ENCODE results near the gene HES5.
A peak's percentile ranks its signal among the peaks of the same experiment; 100 is the strongest.

The HES5 gene

GRCh38 chr1:2530513-2531361 is 674 bp upstream of the HES5 start:
- DNase-seq (ENCODE audit: low read depth, low spot score), result no peak
- H3K9ac ChIP-seq (ENCODE audit: insufficient read length, low read depth), result no peak overlapping the region
- peaks cover 75% of the 10 kb centered on the region for H3K27me3 ChIP-seq (ENCODE audit: insufficient read depth, insufficient read length)

GRCh38 chr1:2528966-2529783 is 888 bp downstream of the HES5 start:
- H3K4me1 ChIP-seq (ENCODE audit: insufficient read depth, insufficient read length), result peaks cover 21% of the 10 kb centered on the region
- no peak for DNase-seq (ENCODE audit: low read depth, low spot score)
- no peak overlapping the region for H3K9ac ChIP-seq (ENCODE audit: insufficient read length, low read depth)
- peaks cover 5% of the 10 kb centered on the region for H3K36me3 ChIP-seq (ENCODE audit: insufficient read depth, insufficient read length, low read length)
- H3K4me3 ChIP-seq (ENCODE audit: insufficient read length, low read depth), result no peak overlapping the region
- H3K27me3 ChIP-seq (ENCODE audit: insufficient read depth, insufficient read length), result peaks cover 69% of the 10 kb centered on the region
- H3K9me3 ChIP-seq (ENCODE audit: insufficient read depth, low read length), result no peaks in the 10 kb centered on the region
- no peak for TF ChIP-seq YY1 (IDR thresholded peaks at IDR 0.05; ENCODE audit: insufficient read depth, insufficient read length)
- no peak for TF ChIP-seq SUZ12 (IDR thresholded peaks at IDR 0.05; ENCODE audit: extremely low read depth, insufficient read depth, insufficient read length)
- no peak for TF ChIP-seq ZNF274 (IDR thresholded peaks at IDR 0.05; ENCODE audit: low read depth, low read length)

More at GRCh38 chr1:2530513-2531361, 674 bp upstream of the HES5 start:
- Histone ChIP-seq H3K4me1 (ENCODE audit: insufficient read depth, insufficient read length) (peaks cover 18% of the 10 kb centered on the region), H3K4me3 (ENCODE audit: insufficient read length, low read depth) (no peak overlapping the region), H3K9me3 (ENCODE audit: insufficient read depth, low read length) (no peaks in the 10 kb centered on the region), H3K36me3 (ENCODE audit: insufficient read depth, insufficient read length, low read length) (no peaks in the 10 kb centered on the region)
- TF ChIP-seq SUZ12 (IDR thresholded peaks at IDR 0.05; ENCODE audit: extremely low read depth, insufficient read depth, insufficient read length), result no peak
- no peak for TF ChIP-seq YY1 (IDR thresholded peaks at IDR 0.05; ENCODE audit: insufficient read depth, insufficient read length)
- no peak for TF ChIP-seq ZNF274 (IDR thresholded peaks at IDR 0.05; ENCODE audit: low read depth, low read length)

GRCh38 chr1:2528611-2528965 is 1.5 kb downstream of the HES5 start:
- peaks cover 19% of the 10 kb centered on the region for H3K4me1 ChIP-seq (ENCODE audit: insufficient read depth, insufficient read length)

GRCh38 chr1:2528016-2528415 is 2.0 kb downstream of the HES5 start:
- H3K9ac ChIP-seq (ENCODE audit: insufficient read length, low read depth), result no peak overlapping the region
- peaks cover 19% of the 10 kb centered on the region for H3K4me1 ChIP-seq (ENCODE audit: insufficient read depth, insufficient read length)
- no peak overlapping the region for H3K4me3 ChIP-seq (ENCODE audit: insufficient read length, low read depth)
- TF ChIP-seq SUZ12 (IDR thresholded peaks at IDR 0.05; ENCODE audit: extremely low read depth, insufficient read depth, insufficient read length), result no peak
- TF ChIP-seq ZNF274 (IDR thresholded peaks at IDR 0.05; ENCODE audit: low read depth, low read length), result no peak
- TF ChIP-seq YY1 (IDR thresholded peaks at IDR 0.05; ENCODE audit: insufficient read depth, insufficient read length), result no peak
- H3K36me3 ChIP-seq (ENCODE audit: insufficient read depth, insufficient read length, low read length), result peaks cover 11% of the 10 kb centered on the region
- H3K9me3 ChIP-seq (ENCODE audit: insufficient read depth, low read length), result no peaks in the 10 kb centered on the region
- peaks cover 59% of the 10 kb centered on the region for H3K27me3 ChIP-seq (ENCODE audit: insufficient read depth, insufficient read length)
- DNase-seq (ENCODE audit: low read depth, low spot score), result no peak

More at GRCh38 chr1:2528611-2528965, 1.5 kb downstream of the HES5 start:
- Histone ChIP-seq H3K27me3 (ENCODE audit: insufficient read depth, insufficient read length) (peaks cover 64% of the 10 kb centered on the region), H3K9me3 (ENCODE audit: insufficient read depth, low read length) (no peaks in the 10 kb centered on the region), H3K9ac (ENCODE audit: insufficient read length, low read depth) (no peak overlapping the region), H3K36me3 (ENCODE audit: insufficient read depth, insufficient read length, low read length) (peaks cover 9% of the 10 kb centered on the region), H3K4me3 (ENCODE audit: insufficient read length, low read depth) (no peak overlapping the region)
- no peak for TF ChIP-seq ZNF274 (IDR thresholded peaks at IDR 0.05; ENCODE audit: low read depth, low read length)
- no peak for TF ChIP-seq YY1 (IDR thresholded peaks at IDR 0.05; ENCODE audit: insufficient read depth, insufficient read length)
- TF ChIP-seq SUZ12 (IDR thresholded peaks at IDR 0.05; ENCODE audit: extremely low read depth, insufficient read depth, insufficient read length), result no peak
- DNase-seq (ENCODE audit: low read depth, low spot score), result no peak

DNA sequence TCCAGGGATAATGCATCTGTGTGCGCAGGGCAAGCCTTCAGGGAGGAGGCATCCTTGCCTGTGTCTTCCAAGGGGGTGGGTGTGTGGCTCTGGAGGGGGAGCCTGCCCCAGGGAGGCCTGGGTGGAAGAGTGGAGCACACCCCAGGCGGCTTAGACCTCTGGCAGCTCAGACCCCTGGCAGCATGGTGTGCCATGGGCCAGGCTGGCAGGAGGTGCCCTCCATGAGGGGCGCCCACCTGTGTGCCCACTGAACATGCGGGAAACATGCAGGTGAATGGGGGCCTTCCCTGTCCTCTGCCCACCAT is 2.6 kb downstream of the HES5 start:
- H3K9me3 ChIP-seq (ENCODE audit: insufficient read depth, low read length), result no peaks in the 10 kb centered on the region
- H3K4me3 ChIP-seq (ENCODE audit: insufficient read length, low read depth), result no peak overlapping the region
- no peak overlapping the region for H3K9ac ChIP-seq (ENCODE audit: insufficient read length, low read depth)
- no peak for DNase-seq (ENCODE audit: low read depth, low spot score)
- H3K36me3 ChIP-seq (ENCODE audit: insufficient read depth, insufficient read length, low read length), result peaks cover 13% of the 10 kb centered on the region
- peaks cover 54% of the 10 kb centered on the region for H3K27me3 ChIP-seq (ENCODE audit: insufficient read depth, insufficient read length)
- H3K4me1 ChIP-seq (ENCODE audit: insufficient read depth, insufficient read length), result peaks cover 19% of the 10 kb centered on the region
- TF ChIP-seq YY1 (IDR thresholded peaks at IDR 0.05; ENCODE audit: insufficient read depth, insufficient read length) (no peak), SUZ12 (IDR thresholded peaks at IDR 0.05; ENCODE audit: extremely low read depth, insufficient read depth, insufficient read length) (no peak), ZNF274 (IDR thresholded peaks at IDR 0.05; ENCODE audit: low read depth, low read length) (no peak)

GRCh38 chr1:2526824-2527555 is 3.1 kb downstream of the HES5 start:
- Histone ChIP-seq H3K27me3 (ENCODE audit: insufficient read depth, insufficient read length) (peaks cover 49% of the 10 kb centered on the region), H3K9ac (ENCODE audit: insufficient read length, low read depth) (no peak overlapping the region), H3K9me3 (ENCODE audit: insufficient read depth, low read length) (no peaks in the 10 kb centered on the region), H3K4me3 (ENCODE audit: insufficient read length, low read depth) (peak overlapping the region; percentile 19), H3K36me3 (ENCODE audit: insufficient read depth, insufficient read length, low read length) (peaks cover 13% of the 10 kb centered on the region), H3K4me1 (ENCODE audit: insufficient read depth, insufficient read length) (peaks cover 17% of the 10 kb centered on the region)
- no peak for DNase-seq (ENCODE audit: low read depth, low spot score)
- TF ChIP-seq SUZ12 (IDR thresholded peaks at IDR 0.05; ENCODE audit: extremely low read depth, insufficient read depth, insufficient read length) (no peak), ZNF274 (IDR thresholded peaks at IDR 0.05; ENCODE audit: low read depth, low read length) (no peak), YY1 (IDR thresholded peaks at IDR 0.05; ENCODE audit: insufficient read depth, insufficient read length) (no peak)

Measured in NT2/D1 (cell line).